H1 (cell line): ENCODE measurements around the gene DGCR6L. TPM values are rescaled to one million over a fixed set of nuclear protein-coding genes. Genes with fewer than 3 reads are reported as not detected.

Experiments
- CTCF ChIA-PET: fragments of 300-600 bp; sonication (Branson Sonifier 250); formaldehyde crosslinking; loops from one replicate; lab custom pipeline; 2021; ENCODE audit not compliant: partially characterized antibody; lab: Charles Lee
- POLR2A ChIA-PET: fragments of 300-600 bp; sonication (Branson Sonifier 250); formaldehyde crosslinking; loops from one replicate; lab custom pipeline; 2021; ENCODE audit warnings: inconsistent platforms; ENCODE audit not compliant: partially characterized antibody; lab: Charles Lee
- DNase-seq, 2 experiments: peaks; one replicate each; pipeline versions ENCODE4 v3.0.0 to v3.0.0-alpha.2; 2010 to 2022; ENCODE audit warnings: low spot score in 2 of 2, low read depth in 1 of 2, mixed read lengths in 1 of 2
- FAIRE-seq: peaks from 2 replicates; lab custom pipeline; 2011; peaks lifted over from hg19 to GRCh38; lab: Jason Lieb, UNC
- H2AFZ ChIP-seq: 2 replicates; pipeline ENCODE4 v1.8.1; 2012; ENCODE audit warnings: low read length, inconsistent platforms
- H2AK5ac ChIP-seq: 2 replicates; pipeline ENCODE4 v1.6.1; 2013; ENCODE audit warnings: low read depth, low read length
- H2BK120ac ChIP-seq: replicated peaks from 2 replicates; pipeline ENCODE3; 2013; ENCODE audit warnings: low read depth, low read length, inconsistent platforms
- H2BK12ac ChIP-seq: 2 replicates; pipeline ENCODE4 v1.6.1; 2013; ENCODE audit warnings: low read depth, low read length
- H2BK15ac ChIP-seq: 2 replicates; pipeline ENCODE4 v1.6.1; 2013; ENCODE audit warnings: low read length
- H2BK20ac ChIP-seq: 2 replicates; pipeline ENCODE4 v1.6.1; 2013; ENCODE audit warnings: low read length
- H2BK5ac ChIP-seq: 2 replicates; pipeline ENCODE4 v1.6.1; 2013; ENCODE audit warnings: low read depth, low read length
- H3K14ac ChIP-seq: 2 replicates; pipeline ENCODE4 v1.6.1; 2013; ENCODE audit warnings: inconsistent platforms; ENCODE audit not compliant: insufficient read length
- H3K18ac ChIP-seq: 2 replicates; pipeline ENCODE4 v1.6.1; 2013; ENCODE audit warnings: low read length; ENCODE audit errors: extremely low read depth
- H3K23ac ChIP-seq: 2 replicates; pipeline ENCODE4 v1.6.1; 2013; ENCODE audit warnings: inconsistent platforms; ENCODE audit not compliant: insufficient read length
- H3K23me2 ChIP-seq: 2 replicates; pipeline ENCODE4 v1.6.1; 2013; ENCODE audit warnings: low read depth, low read length
- H3K27ac ChIP-seq: 2 replicates; pipeline ENCODE4 v1.6.1; 2011; ENCODE audit warnings: low read depth, low read length, inconsistent platforms
- H3K27me3 ChIP-seq, 4 experiments: replicated peaks in 1 of 4; 1 replicate in 1 of 4; 2 replicates in 3 of 4; pipeline versions ENCODE4 v1.6.1 to v1.8.1; 2011 to 2013; ENCODE audit warnings: low read length in 3 of 4, mild to moderate bottlenecking in 3 of 4, inconsistent platforms in 2 of 4, mixed read lengths in 2 of 4, moderate library complexity in 1 of 4; ENCODE audit not compliant: control insufficient read depth in 3 of 4, insufficient read depth in 3 of 4; ENCODE audit errors: extremely low read depth in 1 of 4
- H3K36me3 ChIP-seq, 4 experiments: 2 replicates each; pipeline versions ENCODE4 v1.6.1 to v1.8.1; 2011 to 2013; ENCODE audit warnings: mild to moderate bottlenecking in 4 of 4, low read length in 3 of 4, moderate library complexity in 2 of 4, control low read depth in 1 of 4, inconsistent platforms in 1 of 4; ENCODE audit not compliant: insufficient read depth in 4 of 4, control insufficient read depth in 2 of 4
- H3K4ac ChIP-seq: replicated peaks from 2 replicates; pipeline ENCODE3; 2013; ENCODE audit warnings: low read length, low read depth, mixed read lengths, inconsistent platforms; ENCODE audit not compliant: insufficient read length
- H3K4me1 ChIP-seq, 4 experiments: replicated peaks in 1 of 4; 1 replicate in 1 of 4; 2 replicates in 3 of 4; pipeline versions ENCODE4 v1.6.1 to v1.8.1; 2011 to 2013; ENCODE audit warnings: low read length in 3 of 4, inconsistent platforms in 2 of 4, mixed read lengths in 1 of 4; ENCODE audit not compliant: insufficient read depth in 4 of 4, control insufficient read depth in 3 of 4
- H3K4me2 ChIP-seq, 2 experiments: 2 replicates each; pipeline versions ENCODE4 v1.6.1 to v1.8.1; 2011 to 2013; ENCODE audit warnings: low read depth in 2 of 2, low read length in 2 of 2, control low read depth in 1 of 2, inconsistent platforms in 1 of 2, mild to moderate bottlenecking in 1 of 2; ENCODE audit not compliant: insufficient read depth in 1 of 2
- H3K4me3 ChIP-seq, 4 experiments: fragments of 200-600, 300-600 bp in 1 of 4; sonication (generic), shearing (Covaris generic), sonication (Bioruptor Twin) in 1 of 4; 2 replicates each; pipeline versions ENCODE4 v1.5.1 to v1.8.1; 2011 to 2016; ENCODE audit warnings: low read length in 4 of 4, low read depth in 3 of 4, control low read depth in 2 of 4, inconsistent platforms in 2 of 4, mild to moderate bottlenecking in 2 of 4, mixed read lengths in 1 of 4, moderate library complexity in 1 of 4; ENCODE audit not compliant: insufficient read depth in 2 of 4; ENCODE audit errors: extremely low read depth in 1 of 4
- H3K56ac ChIP-seq: replicated peaks from 2 replicates; pipeline ENCODE3; 2013; ENCODE audit warnings: low read depth, mild to moderate bottlenecking, mixed read lengths, low read length, inconsistent platforms; ENCODE audit not compliant: insufficient read length
- H3K79me1 ChIP-seq: 2 replicates; pipeline ENCODE4 v1.6.1; 2013; ENCODE audit warnings: low read depth, low read length, control low read depth
- H3K79me2 ChIP-seq, 2 experiments: 2 replicates each; pipeline versions ENCODE4 v1.6.1 to v1.8.1; 2012 to 2013; ENCODE audit warnings: low read length in 2 of 2, mild to moderate bottlenecking in 2 of 2, inconsistent platforms in 1 of 2; ENCODE audit not compliant: insufficient read depth in 2 of 2, control insufficient read depth in 1 of 2
- H3K9ac ChIP-seq, 4 experiments: replicated peaks in 1 of 4; 1 replicate in 1 of 4; 2 replicates in 3 of 4; pipeline versions ENCODE4 v1.6.1 to v1.8.1; 2011 to 2013; ENCODE audit warnings: low read depth in 3 of 4, low read length in 3 of 4, control low read depth in 2 of 4, mild to moderate bottlenecking in 2 of 4, moderate library complexity in 2 of 4, inconsistent platforms in 1 of 4; ENCODE audit errors: extremely low read depth in 1 of 4
- H3K9me3 ChIP-seq, 2 experiments: 2 replicates each; pipeline versions ENCODE4 v1.6.1 to v1.8.1; 2012 to 2013; ENCODE audit warnings: mild to moderate bottlenecking in 2 of 2, moderate library complexity in 2 of 2, control low read depth in 1 of 2, inconsistent platforms in 1 of 2, low read depth in 1 of 2, low read length in 1 of 2, mixed read lengths in 1 of 2; ENCODE audit not compliant: insufficient read depth in 2 of 2
- H4K20me1 ChIP-seq, 2 experiments: replicated peaks in 1 of 2; 2 replicates each; pipeline versions ENCODE3 to v1.8.1; 2011 to 2013; ENCODE audit warnings: inconsistent platforms in 2 of 2, low read length in 2 of 2, mild to moderate bottlenecking in 1 of 2; ENCODE audit not compliant: insufficient read depth in 2 of 2, control insufficient read depth in 1 of 2
- H4K5ac ChIP-seq: 2 replicates; pipeline ENCODE4 v1.6.1; 2013; ENCODE audit warnings: low read length, low read depth, mixed read lengths, inconsistent platforms; ENCODE audit not compliant: insufficient read length
- H4K8ac ChIP-seq: 2 replicates; pipeline ENCODE4 v1.8.0; 2013; ENCODE audit warnings: mild to moderate bottlenecking, moderate library complexity, low read length, inconsistent platforms; ENCODE audit not compliant: insufficient read depth; ENCODE audit errors: extremely low read depth
- H4K91ac ChIP-seq: replicated peaks from 2 replicates; pipeline ENCODE3; 2013; ENCODE audit warnings: low read length, mixed read lengths, inconsistent platforms; ENCODE audit not compliant: insufficient read length
- ASH2L ChIP-seq: fragments of 200-600, 300-600 bp; sonication (generic); IDR thresholded peaks from one replicate; pipeline ENCODE4 v1.7.1; 2017; ENCODE audit warnings: low read length
- CHD2 ChIP-seq: IDR thresholded peaks from 2 replicates; pipeline ENCODE4 v1.6.1; 2012; ENCODE audit warnings: low read length, improper control_type of control experiment
- CTBP2 ChIP-seq: IDR thresholded peaks from 2 replicates; pipeline ENCODE4 v1.7.0; 2011; ENCODE audit warnings: borderline replicate concordance, mild to moderate bottlenecking, moderate library complexity, mixed read lengths, low read length; ENCODE audit not compliant: insufficient read depth, insufficient read length
- CTCF ChIP-seq, 3 experiments: IDR thresholded peaks; 1 replicate in 2 of 3; 2 replicates in 1 of 3; pipeline versions ENCODE4 v1.5.1 to v1.6.1; 2011; ENCODE audit warnings: low read length in 3 of 3, mild to moderate bottlenecking in 3 of 3, inconsistent platforms in 2 of 3, low read depth in 1 of 3, moderate library complexity in 1 of 3; ENCODE audit not compliant: insufficient read depth in 1 of 3; ENCODE audit errors: control extremely low read depth in 1 of 3
- GTF2F1 ChIP-seq: IDR thresholded peaks from 2 replicates; pipeline ENCODE4 v1.6.1; 2012; ENCODE audit warnings: low read depth, low read length, improper control_type of control experiment, borderline replicate concordance
- HDAC2 ChIP-seq, 2 experiments: fragments of 300-600 bp in 1 of 2; sonication (generic) in 1 of 2; IDR thresholded peaks; 2 replicates each; pipeline ENCODE4 v1.6.1; 2011 to 2012; ENCODE audit warnings: low read depth in 2 of 2, low read length in 2 of 2, mild to moderate bottlenecking in 2 of 2, moderate library complexity in 2 of 2, borderline replicate concordance in 1 of 2, inconsistent platforms in 1 of 2
- KDM4A ChIP-seq: IDR thresholded peaks from one replicate; pipeline ENCODE4 v1.7.1; 2012; ENCODE audit warnings: low read depth, mild to moderate bottlenecking, moderate library complexity, low read length, inconsistent platforms; ENCODE audit not compliant: severe bottlenecking
- NANOG ChIP-seq: IDR thresholded peaks from 2 replicates; pipeline ENCODE4 v1.6.1; 2011; ENCODE audit warnings: low read length, low read depth, mild to moderate bottlenecking, inconsistent platforms; ENCODE audit not compliant: insufficient read depth, poor library complexity, severe bottlenecking
- RFX5 ChIP-seq: IDR thresholded peaks from 2 replicates; pipeline ENCODE4 v1.6.1; 2011; ENCODE audit warnings: low read depth, low read length, improper control_type of control experiment, borderline replicate concordance
- SIN3A ChIP-seq, 2 experiments: IDR thresholded peaks in 1 of 2; conservative IDR thresholded peaks in 1 of 2; 2 replicates each; pipeline ENCODE4 v1.6.1; 2011 to 2012; ENCODE audit warnings: low read length in 2 of 2, improper control_type of control experiment in 1 of 2, low read depth in 1 of 2, mild to moderate bottlenecking in 1 of 2
- SIRT6 ChIP-seq: IDR thresholded peaks from one replicate; pipeline ENCODE4 v1.7.1; 2012; ENCODE audit warnings: low read length, inconsistent platforms
- WGBS, 2 experiments: shearing (Covaris generic) in 1 of 2; methylation state at CpG; one replicate each; pipeline versions ENCODE4 v1.1.6 to v1.1.7; 2013 to 2015; ENCODE audit warnings: low lambda C conversion rate in 2 of 2, mixed read lengths in 2 of 2, inconsistent platforms in 1 of 2, low coverage in 1 of 2, missing lambda C conversion rate in 1 of 2; ENCODE audit not compliant: insufficient replicate concordance in 2 of 2, insufficient coverage in 1 of 2, insufficient read length in 1 of 2; ENCODE audit errors: extremely low coverage in 1 of 2, missing lambda C conversion rate in 1 of 2; 5-methylcytosine and 5-hydroxymethylcytosine counted together
- polyA plus RNA-seq, 7 experiments: library from polyadenylated mRNA; depleted of rRNA in 3 of 7; stranded (reverse) in 5 of 7; unstranded in 2 of 7; fragments of >200 nt in 5 of 7; fragments of 200-250 nt in 2 of 7; gene quantifications; 1 replicate in 5 of 7; 2 replicates in 1 of 7; 4 replicates in 1 of 7; pipeline versions ENCODE4 v1.2.1 to v1.2.3, GENCODE V29; 2011 to 2013; ENCODE audit warnings: missing spikeins in 2 of 7, mixed read lengths in 2 of 7
- total RNA-seq: library from RNA; stranded (reverse); fragmentation: NEBNext Ultra II Directional; extraction: Animal tissue kit (Norgen Biotek cat#: 25700); gene quantifications from 2 replicates; pipeline ENCODE4 v1.2.1, GENCODE V29; 2021

The DGCR6L gene
- total and polyA plus RNA-seq, 2 of the 8 experiments (the other 6 are each of a cell fraction or from before 2014, with no cell fraction given): 43.6 to 72.6 TPM

- FAIRE-seq (no peak), DNase-seq (no peak)
- no peaks in the 10 kb centered on the region for H3K79me1 ChIP-seq
- H3K27ac ChIP-seq: no peak overlapping the region
- H2AFZ ChIP-seq: no peak overlapping the region
- H2BK5ac ChIP-seq: no peak overlapping the region
- H3K4me3 ChIP-seq: no peak overlapping the region
- no peak overlapping the region for H4K5ac ChIP-seq
- H4K8ac ChIP-seq: no peak overlapping the region
- no peak overlapping the region for H3K4me2 ChIP-seq
- H3K14ac ChIP-seq: no peak overlapping the region
- no peak overlapping the region for H2BK20ac ChIP-seq
- no peaks in the 10 kb centered on the region for H3K36me3 ChIP-seq
- no peak overlapping the region for H2BK15ac ChIP-seq
- POLR2A ChIA-PET: no interaction called here
- H3K23me2 ChIP-seq: no peaks in the 10 kb centered on the region
- no peak overlapping the region for H4K91ac ChIP-seq
- H3K56ac ChIP-seq: no peak overlapping the region
- no peak overlapping the region for H2BK120ac ChIP-seq
- WGBS, 2 experiments: 93% methylated on average over 4 of the region's 12 CpGs; no CpG with 5 or more reads in 1 of the 2 experiments
- H3K4ac ChIP-seq: no peak overlapping the region
- no peak overlapping the region for H2BK12ac ChIP-seq
- H4K20me1 ChIP-seq: no peaks in the 10 kb centered on the region
- no peaks in the 10 kb centered on the region; a peak in 1 of 7 replicates for H3K27me3 ChIP-seq
- H3K9me3 ChIP-seq: no peaks in the 10 kb centered on the region
- CTCF ChIA-PET: interaction anchor here (1.0 to 1.2 kb wide), 2 partner anchors 15 to 36 kb away, joined by 3 read pairs; no protein-coding TSS in a partner anchor
- no peak overlapping the region for H2AK5ac ChIP-seq
- no peaks in the 10 kb centered on the region for H3K79me2 ChIP-seq
- no peak overlapping the region for H3K18ac ChIP-seq
- H3K23ac ChIP-seq: no peak overlapping the region
- no peak overlapping the region for H3K9ac ChIP-seq
- peaks cover 0 to 6% (median 3%) of the 10 kb centered on the region in 4 experiments; a peak in 3 of 7 replicates for H3K4me1 ChIP-seq
- no peak for TF ChIP-seq CTBP2
- TF ChIP-seq KDM4A: no peak
- no peak for TF ChIP-seq RFX5
- TF ChIP-seq ASH2L: no peak
- TF ChIP-seq HDAC2 (IDR thresholded peaks at IDR 0.05; ENCODE audit: borderline replicate concordance in 1 of 2, low read depth in 2 of 2, low read length in 2 of 2): no peak
- TF ChIP-seq SIN3A (conservative IDR thresholded peaks at IDR 0.05 in 1 of 2, IDR thresholded peaks at IDR 0.05 in 1 of 2; ENCODE audit: low read depth in 1 of 2, low read length in 2 of 2): no peak
- TF ChIP-seq CHD2: no peak
- no peak for TF ChIP-seq SIRT6
- no peak for TF ChIP-seq CTCF (IDR thresholded peaks at IDR 0.05; ENCODE audit: control extremely low read depth in 1 of 3, insufficient read depth in 1 of 3, low read depth in 1 of 3, low read length in 3 of 3)
- TF ChIP-seq NANOG: no peak
- no peak for TF ChIP-seq GTF2F1
Measured at GRCh38 chr22:20273758-20274181, 46.1 kb downstream of the DGCR6L start.
